OCI-LY3 (cell line): ENCODE data around the gene PIGU.

ENCODE experiments used
- H2AFZ ChIP-seq: fragments of 200-600, 300-600 bp; shearing (Covaris generic); 2 replicates; pipeline ENCODE4 v1.6.0; 2014; ENCODE audit warnings: antibody characterized with exemption, low read depth, low read length
- H3K27ac ChIP-seq: fragments of 200-600, 300-600 bp; sonication (generic); 2 replicates; pipeline ENCODE4 v1.5.1; 2014; ENCODE audit warnings: mild to moderate bottlenecking, low read length, moderate library complexity, mixed read lengths
- H3K27me3 ChIP-seq: fragments of 200-600, 300-600 bp; sonication (generic); 2 replicates; pipeline ENCODE4 v1.6.1; 2014; ENCODE audit warnings: low read depth, low read length, mixed read lengths
- H3K36me3 ChIP-seq: fragments of 200-600, 300-600 bp; sonication (generic); replicated peaks from 2 replicates; pipeline ENCODE3; 2014; ENCODE audit warnings: low read depth, low read length, mixed read lengths
- H3K4me1 ChIP-seq: fragments of 300-600, 200-600 bp; sonication (generic); 2 replicates; pipeline ENCODE4 v1.6.1; 2014; ENCODE audit warnings: low read length, mixed read lengths
- H3K4me2 ChIP-seq: fragments of 200-600, 300-600 bp; sonication (generic); 2 replicates; pipeline ENCODE4 v1.6.1; 2014; ENCODE audit warnings: low read length, mixed read lengths
- H3K4me3 ChIP-seq: fragments of 300-600, 200-600 bp; sonication (generic); 2 replicates; pipeline ENCODE4 v1.5.1; 2014; ENCODE audit warnings: antibody characterized with exemption, mild to moderate bottlenecking, low read length, moderate library complexity
- H3K79me2 ChIP-seq: fragments of 300-600, 200-600 bp; shearing (Covaris generic); 2 replicates; pipeline ENCODE4 v1.6.1; 2014; ENCODE audit warnings: mild to moderate bottlenecking, low read length, mixed read lengths
- H3K9ac ChIP-seq: fragments of 300-600, 200-600 bp; shearing (Covaris generic); 2 replicates; pipeline ENCODE4 v1.6.0; 2014; ENCODE audit warnings: mild to moderate bottlenecking, low read length, moderate library complexity
- H3K9me3 ChIP-seq: fragments of 200-600, 300-600 bp; shearing (Covaris generic); 2 replicates; pipeline ENCODE4 v1.6.1; 2014; ENCODE audit warnings: low read length, mixed read lengths; ENCODE audit not compliant: insufficient read depth
- H4K20me1 ChIP-seq: fragments of 200-600, 300-600 bp; sonication (generic); 2 replicates; pipeline ENCODE4 v1.6.1; 2016; ENCODE audit warnings: low read length, mixed read lengths; ENCODE audit not compliant: insufficient read depth
- CTCF ChIP-seq: fragments of 200-600, 300-600 bp; sonication (generic); IDR thresholded peaks from 2 replicates; pipeline ENCODE4 v1.5.1; 2014; ENCODE audit warnings: antibody characterized with exemption, low read length, low read depth
- EZH2phosphoT487 ChIP-seq: fragments of 200-600 bp; shearing (Covaris generic); IDR thresholded peaks from 2 replicates; pipeline ENCODE4 v1.6.1; 2018; ENCODE audit warnings: antibody characterized with exemption, mixed run types, low read depth

PIGU gene

DNA sequence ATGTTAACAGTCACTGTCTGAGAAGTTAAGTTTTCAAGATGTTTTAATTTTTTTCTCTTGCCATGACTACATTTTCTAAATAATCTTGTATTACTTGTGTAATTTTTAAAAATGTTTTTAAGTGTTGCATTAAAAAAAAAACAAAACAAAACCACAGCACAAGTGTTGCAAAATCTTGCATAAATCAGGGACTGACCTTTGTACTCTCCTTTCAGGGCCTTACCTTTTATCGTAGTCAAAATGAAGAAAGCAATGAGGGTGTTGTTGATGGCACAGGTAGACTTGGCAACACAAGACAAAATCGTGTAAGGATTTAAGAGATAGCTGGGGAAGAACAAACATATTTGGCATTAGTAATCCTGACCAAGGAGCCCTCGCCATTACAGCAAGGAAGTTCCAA is 42.5 kb downstream of the PIGU start:
- TF ChIP-seq EZH2phosphoT487 (no peak), CTCF (no peak)
- no peak overlapping the region for H3K27ac ChIP-seq
- no peak overlapping the region for H3K9ac ChIP-seq
- no peak overlapping the region for H3K4me2 ChIP-seq
- no peaks in the 10 kb centered on the region for H3K27me3 ChIP-seq
- H3K9me3 ChIP-seq = no peaks in the 10 kb centered on the region
- no peaks in the 10 kb centered on the region for H3K79me2 ChIP-seq
- H3K4me3 ChIP-seq = no peak overlapping the region
- H2AFZ ChIP-seq = no peak overlapping the region
- no peaks in the 10 kb centered on the region for H4K20me1 ChIP-seq
- peaks cover 17% of the 10 kb centered on the region for H3K36me3 ChIP-seq
- no peaks in the 10 kb centered on the region for H3K4me1 ChIP-seq

GRCh38 chr20:34632870-34633452 is 43.9 kb downstream of the PIGU start:
- Histone ChIP-seq H3K4me2 (no peak overlapping the region), H3K9ac (no peak overlapping the region), H3K79me2 (no peaks in the 10 kb centered on the region), H3K27ac (no peak overlapping the region), H3K4me1 (no peaks in the 10 kb centered on the region), H2AFZ (no peak overlapping the region), H4K20me1 (no peaks in the 10 kb centered on the region), H3K36me3 (peaks cover 22% of the 10 kb centered on the region), H3K9me3 (no peaks in the 10 kb centered on the region), H3K4me3 (no peak overlapping the region), H3K27me3 (no peaks in the 10 kb centered on the region)
- TF ChIP-seq EZH2phosphoT487 = no peak
- no peak for TF ChIP-seq CTCF

DNA sequence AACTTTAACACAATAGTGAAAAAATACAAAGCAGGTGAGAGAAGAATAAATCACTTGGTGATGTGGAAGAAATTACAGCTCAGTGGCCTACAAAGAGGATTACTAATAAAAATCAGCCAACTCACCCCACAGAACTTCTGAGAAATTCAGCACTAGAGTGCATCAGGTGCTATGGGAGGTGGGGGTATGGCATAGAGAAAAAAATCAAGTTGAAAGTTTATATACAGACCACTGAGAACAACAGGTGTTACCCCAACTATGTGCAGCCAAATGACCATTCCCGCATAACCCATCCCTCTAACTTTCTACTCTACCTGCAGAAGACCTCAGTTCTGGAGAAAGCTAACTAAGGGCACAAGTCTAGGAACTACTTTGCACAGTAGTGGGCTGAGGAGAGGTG is 47.0 kb downstream of the PIGU start:
- H3K79me2 ChIP-seq = no peaks in the 10 kb centered on the region
- H2AFZ ChIP-seq = no peak overlapping the region
- H3K9ac ChIP-seq = no peak overlapping the region
- no peak overlapping the region for H3K27ac ChIP-seq
- H3K36me3 ChIP-seq = peaks cover 14% of the 10 kb centered on the region
- H4K20me1 ChIP-seq = no peaks in the 10 kb centered on the region
- H3K4me1 ChIP-seq = no peaks in the 10 kb centered on the region
- no peak for TF ChIP-seq CTCF
- no peak for TF ChIP-seq EZH2phosphoT487
- no peaks in the 10 kb centered on the region for H3K27me3 ChIP-seq
- no peaks in the 10 kb centered on the region for H3K9me3 ChIP-seq
- no peak overlapping the region for H3K4me3 ChIP-seq
- no peak overlapping the region for H3K4me2 ChIP-seq

DNA sequence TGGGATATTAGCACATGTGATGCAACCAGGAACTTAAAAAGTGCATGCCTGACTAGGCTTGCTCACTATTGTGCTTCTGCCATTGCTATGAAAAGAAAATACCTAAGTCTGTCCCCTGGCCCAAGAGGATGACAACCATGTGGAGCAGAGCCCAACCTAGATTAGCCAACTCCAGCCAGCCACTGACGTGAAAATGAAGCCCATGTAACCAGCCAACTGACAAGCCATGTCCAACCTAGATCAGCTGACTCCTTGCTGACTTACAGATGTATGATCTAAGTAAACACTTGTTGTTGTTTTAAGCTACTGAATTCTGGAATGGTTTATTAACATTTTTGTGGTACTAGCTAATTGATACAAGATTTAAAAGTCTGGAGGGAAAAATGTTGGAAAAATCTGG is 47.5 kb downstream of the PIGU start:
- Histone ChIP-seq H3K4me2 (no peak overlapping the region), H3K79me2 (no peaks in the 10 kb centered on the region), H3K27ac (no peak overlapping the region), H3K4me1 (no peaks in the 10 kb centered on the region), H3K9me3 (no peaks in the 10 kb centered on the region), H3K9ac (no peak overlapping the region), H2AFZ (no peak overlapping the region), H3K27me3 (no peaks in the 10 kb centered on the region), H3K36me3 (peaks cover 11% of the 10 kb centered on the region), H3K4me3 (no peak overlapping the region), H4K20me1 (no peaks in the 10 kb centered on the region)
- TF ChIP-seq CTCF = no peak
- TF ChIP-seq EZH2phosphoT487 = no peak
